Neutrophil (primary cell): ENCODE data around the gene DDX42.

Experiments
- H3K27ac ChIP-seq: fragments of 200-600 bp; sonication (generic); 2 replicates; pipeline ENCODE4 v1.5.1; 2016; ENCODE audit warnings: mild to moderate bottlenecking, moderate library complexity
- H3K27me3 ChIP-seq: fragments of 200-600 bp; sonication (generic); 2 replicates; pipeline ENCODE4 v1.6.0; 2016; ENCODE audit warnings: mild to moderate bottlenecking
- H3K36me3 ChIP-seq: fragments of 200-600 bp; sonication (generic); 2 replicates; pipeline ENCODE4 v1.5.1; 2017
- H3K4me1 ChIP-seq, 2 experiments: fragments of 200-600 bp in 1 of 2; sonication (generic) in 1 of 2; 1 replicate in 1 of 2; 2 replicates in 1 of 2; pipeline versions ENCODE4 v1.5.1 to v1.6.1; 2013 to 2016; ENCODE audit warnings: low read depth in 1 of 2, low read length in 1 of 2, mild to moderate bottlenecking in 1 of 2, moderate library complexity in 1 of 2; ENCODE audit not compliant: control insufficient read depth in 1 of 2, insufficient read depth in 1 of 2
- H3K4me3 ChIP-seq, 2 experiments: fragments of 200-600 bp in 1 of 2; sonication (generic) in 1 of 2; 1 replicate in 1 of 2; 2 replicates in 1 of 2; pipeline ENCODE4 v1.5.1; 2013 to 2016; ENCODE audit warnings: low read depth in 1 of 2, low read length in 1 of 2, mild to moderate bottlenecking in 1 of 2, moderate library complexity in 1 of 2
- H3K9me3 ChIP-seq: fragments of 200-600 bp; sonication (generic); 2 replicates; pipeline ENCODE4 v1.5.1; 2016
- TF ChIP-seq, protein P1 (sequence below): fragments of 200-600 bp; sonication (generic); IDR thresholded peaks from 2 replicates; pipeline ENCODE4 v1.5.1; 2016; ENCODE audit warnings: antibody characterized with exemption

DDX42 gene

DNA sequence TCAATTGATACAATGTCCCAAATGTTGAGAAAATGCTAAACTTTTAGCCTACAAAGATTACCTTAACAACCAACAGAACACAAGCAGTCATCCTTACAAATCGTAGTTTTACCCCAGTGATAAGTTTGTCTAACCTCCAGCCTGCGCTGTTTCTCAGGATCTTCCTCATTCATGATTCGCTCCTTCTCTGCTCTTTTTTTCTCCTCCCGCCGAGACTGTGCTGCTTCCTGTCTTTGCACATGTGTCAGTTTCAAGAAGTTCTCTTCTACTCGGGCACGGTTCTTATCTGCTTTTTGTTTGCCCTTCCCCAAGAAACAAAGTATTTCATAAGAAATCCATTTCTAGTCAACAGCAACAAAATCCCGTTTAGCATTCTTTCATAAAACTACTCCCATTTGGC, 22.2 kb upstream of the DDX42 start:
- peaks cover 6% of the 10 kb centered on the region for H3K36me3 ChIP-seq
- TF ChIP-seq, protein P1, sequence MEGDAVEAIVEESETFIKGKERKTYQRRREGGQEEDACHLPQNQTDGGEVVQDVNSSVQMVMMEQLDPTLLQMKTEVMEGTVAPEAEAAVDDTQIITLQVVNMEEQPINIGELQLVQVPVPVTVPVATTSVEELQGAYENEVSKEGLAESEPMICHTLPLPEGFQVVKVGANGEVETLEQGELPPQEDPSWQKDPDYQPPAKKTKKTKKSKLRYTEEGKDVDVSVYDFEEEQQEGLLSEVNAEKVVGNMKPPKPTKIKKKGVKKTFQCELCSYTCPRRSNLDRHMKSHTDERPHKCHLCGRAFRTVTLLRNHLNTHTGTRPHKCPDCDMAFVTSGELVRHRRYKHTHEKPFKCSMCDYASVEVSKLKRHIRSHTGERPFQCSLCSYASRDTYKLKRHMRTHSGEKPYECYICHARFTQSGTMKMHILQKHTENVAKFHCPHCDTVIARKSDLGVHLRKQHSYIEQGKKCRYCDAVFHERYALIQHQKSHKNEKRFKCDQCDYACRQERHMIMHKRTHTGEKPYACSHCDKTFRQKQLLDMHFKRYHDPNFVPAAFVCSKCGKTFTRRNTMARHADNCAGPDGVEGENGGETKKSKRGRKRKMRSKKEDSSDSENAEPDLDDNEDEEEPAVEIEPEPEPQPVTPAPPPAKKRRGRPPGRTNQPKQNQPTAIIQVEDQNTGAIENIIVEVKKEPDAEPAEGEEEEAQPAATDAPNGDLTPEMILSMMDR, result no peak
- H3K27ac ChIP-seq, result peak overlapping the region; percentile 83

DNA sequence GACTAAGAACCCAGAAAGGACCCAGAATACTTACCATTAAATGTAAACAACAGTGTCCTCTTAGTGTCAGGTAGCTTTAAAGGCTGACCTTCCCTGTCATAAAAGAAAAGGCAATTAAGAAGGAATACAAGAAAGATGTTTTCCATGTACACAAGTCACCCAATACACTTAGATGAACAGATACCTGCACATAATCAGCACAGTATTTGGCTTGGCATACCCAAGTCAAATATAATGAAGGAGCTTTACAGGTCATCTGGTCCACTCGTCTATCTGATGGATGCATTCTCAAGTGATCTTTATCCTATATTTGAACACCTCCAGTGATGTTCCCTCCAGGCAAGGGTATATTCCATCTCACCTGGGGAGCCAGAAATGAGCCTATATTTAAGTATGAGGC, 21.3 kb upstream of the DDX42 start:
- Histone ChIP-seq H3K4me3 (peak overlapping the region in 1 of 2 experiments; percentile 39), H3K36me3 (peaks cover 6% of the 10 kb centered on the region), H3K9me3 (no peaks in the 10 kb centered on the region), H3K4me1 (peaks cover 79 to 80% of the 10 kb centered on the region in 2 experiments), H3K27me3 (no peaks in the 10 kb centered on the region), H3K27ac (peak overlapping the region; percentile 83)
- TF ChIP-seq, protein P1, result no peak

More for the DNA sequence above, 22.2 kb upstream of the DDX42 start:
- Histone ChIP-seq H3K4me1 (peaks cover 79 to 80% of the 10 kb centered on the region in 2 experiments), H3K27me3 (no peaks in the 10 kb centered on the region), H3K9me3 (no peaks in the 10 kb centered on the region), H3K4me3 (peak overlapping the region; percentile 39 to 49)

DNA sequence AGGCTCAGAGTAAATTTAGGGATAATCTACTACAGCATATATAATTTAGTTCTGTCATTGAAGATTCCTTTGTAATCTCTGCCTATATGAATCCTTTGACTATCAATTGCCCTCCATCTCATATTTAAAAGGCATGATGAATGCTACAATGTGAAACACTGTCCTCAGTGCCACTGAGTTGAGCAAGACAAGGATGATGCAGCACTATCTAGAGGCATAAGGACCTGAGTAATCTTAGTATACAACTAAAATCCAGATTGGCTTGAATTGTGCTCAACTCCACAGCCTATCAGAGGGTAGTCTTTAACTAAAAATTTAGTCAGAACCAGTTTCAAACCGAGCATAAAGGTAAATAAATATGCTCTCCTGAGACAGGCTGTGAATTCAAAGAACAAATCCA, 20.8 kb upstream of the DDX42 start:
- Histone ChIP-seq H3K27me3 (no peaks in the 10 kb centered on the region), H3K4me3 (peak overlapping the region; percentile 9 to 39), H3K36me3 (peaks cover 6% of the 10 kb centered on the region), H3K4me1 (peaks cover 79 to 80% of the 10 kb centered on the region in 2 experiments), H3K9me3 (no peaks in the 10 kb centered on the region), H3K27ac (peak overlapping the region; percentile 83)
- TF ChIP-seq, protein P1, result no peak

DNA sequence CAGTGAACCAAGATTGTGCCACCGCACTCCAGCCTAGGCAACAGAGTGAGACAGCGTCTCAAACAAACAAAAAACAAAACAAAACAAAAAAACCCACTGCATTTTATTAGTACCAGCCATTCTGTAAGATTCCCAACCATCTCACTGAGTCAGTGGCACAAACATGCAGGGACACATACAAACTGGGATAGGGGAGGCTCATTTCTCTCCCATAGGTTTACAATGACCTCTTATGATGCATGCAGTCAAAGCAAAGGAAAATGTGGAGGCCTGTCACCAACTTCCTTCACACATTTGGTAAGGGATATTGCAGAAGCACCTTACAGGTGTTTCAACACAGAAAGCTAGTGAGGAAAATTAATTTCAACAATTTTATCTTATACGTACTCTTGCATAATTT, 19.9 kb upstream of the DDX42 start:
- peaks cover 76 to 77% of the 10 kb centered on the region in 2 experiments for H3K4me1 ChIP-seq
- peaks cover 6% of the 10 kb centered on the region for H3K36me3 ChIP-seq
- TF ChIP-seq, protein P1, result no peak
- H3K27ac ChIP-seq, result peak overlapping the region; percentile 83
- no peaks in the 10 kb centered on the region for H3K27me3 ChIP-seq
- no peaks in the 10 kb centered on the region for H3K9me3 ChIP-seq
- peak overlapping the region; percentile 0 to 39 for H3K4me3 ChIP-seq

DNA sequence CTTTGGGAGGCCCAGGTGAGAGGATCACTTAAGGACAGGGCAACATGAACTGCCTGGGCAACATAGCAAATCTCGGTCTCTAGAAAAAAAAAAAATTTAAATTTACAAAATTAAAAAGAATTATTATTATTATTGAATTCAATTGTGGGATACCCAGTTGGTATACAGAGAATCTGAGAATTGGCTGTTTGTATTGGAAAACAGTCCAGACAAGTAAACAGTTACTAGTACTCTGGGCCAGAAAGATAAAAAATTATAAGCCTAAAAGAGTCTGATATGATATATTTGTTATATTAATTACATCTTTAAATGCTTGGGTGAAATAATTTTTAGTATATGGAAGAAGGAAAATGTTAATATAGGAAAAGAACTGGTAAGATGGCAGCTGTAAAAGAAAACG, 15.5 kb upstream of the DDX42 start:
- H3K36me3 ChIP-seq, result peaks cover 12% of the 10 kb centered on the region
- H3K4me1 ChIP-seq, result peaks cover 70% of the 10 kb centered on the region in 2 experiments
- no peak overlapping the region for H3K4me3 ChIP-seq
- no peaks in the 10 kb centered on the region for H3K9me3 ChIP-seq
- H3K27me3 ChIP-seq, result no peaks in the 10 kb centered on the region
- TF ChIP-seq, protein P1, result no peak
- peak overlapping the region; percentile 65 for H3K27ac ChIP-seq
